DOHH2 (cell line): ENCODE measurements around the gene BMP7.

Experiments
- H3F3A ChIP-seq: fragments of 200-600 bp; sonication (generic), shearing (Covaris generic); 2 replicates; pipeline ENCODE4 v1.6.0; 2016; ENCODE audit warnings: antibody characterized with exemption, mild to moderate bottlenecking; ENCODE audit not compliant: control insufficient read depth, insufficient read depth
- H3K27ac ChIP-seq: fragments of 200-600 bp; sonication (generic); 2 replicates; pipeline ENCODE4 v1.5.1; 2014; ENCODE audit warnings: low read depth, mild to moderate bottlenecking, low read length, moderate library complexity
- H3K27me3 ChIP-seq: fragments of 200-600 bp; sonication (generic); 2 replicates; pipeline ENCODE4 v1.6.1; 2014; ENCODE audit warnings: mild to moderate bottlenecking, low read length, mixed read lengths; ENCODE audit not compliant: control insufficient read depth
- H3K36me3 ChIP-seq: fragments of 200-600 bp; sonication (generic); 2 replicates; pipeline ENCODE4 v1.6.1; 2014; ENCODE audit warnings: mild to moderate bottlenecking, low read length, moderate library complexity, mixed read lengths; ENCODE audit not compliant: control insufficient read depth
- H3K4me1 ChIP-seq: fragments of 200-600 bp; sonication (generic); 2 replicates; pipeline ENCODE4 v1.6.1; 2014; ENCODE audit warnings: mild to moderate bottlenecking, low read length, mixed read lengths; ENCODE audit not compliant: control insufficient read depth
- H3K4me2 ChIP-seq: fragments of 200-600 bp; sonication (generic); 2 replicates; pipeline ENCODE4 v1.6.0; 2014; ENCODE audit warnings: mild to moderate bottlenecking, low read length, moderate library complexity
- H3K4me3 ChIP-seq: fragments of 200-600 bp; sonication (generic); 2 replicates; pipeline ENCODE4 v1.5.1; 2014; ENCODE audit warnings: mild to moderate bottlenecking, low read length, mixed read lengths
- H3K79me2 ChIP-seq: fragments of 200-600 bp; sonication (generic); 2 replicates; pipeline ENCODE4 v1.6.1; 2014; ENCODE audit warnings: mild to moderate bottlenecking, low read length, mixed read lengths; ENCODE audit not compliant: control insufficient read depth
- H3K9me2 ChIP-seq: fragments of 200-600 bp; sonication (generic); replicated peaks from 2 replicates; pipeline ENCODE4 v1.6.1; 2014; ENCODE audit warnings: mild to moderate bottlenecking, low read length, mixed read lengths; ENCODE audit not compliant: control insufficient read depth
- H3K9me3 ChIP-seq: fragments of 200-600 bp; sonication (generic); 2 replicates; pipeline ENCODE4 v1.6.1; 2014; ENCODE audit warnings: antibody characterized with exemption, low read length, mixed read lengths; ENCODE audit not compliant: control insufficient read depth, insufficient read depth
- H4K20me1 ChIP-seq: fragments of 200-600 bp; sonication (generic); 2 replicates; pipeline ENCODE4 v1.6.0; 2014; ENCODE audit warnings: low read depth, mild to moderate bottlenecking, antibody characterized with exemption, low read length, moderate library complexity; ENCODE audit not compliant: control insufficient read depth, insufficient read depth
- CTCF ChIP-seq: fragments of 200-600 bp; sonication (generic); IDR thresholded peaks from one replicate; pipeline ENCODE4 v1.5.1; 2014; ENCODE audit warnings: antibody characterized with exemption, mild to moderate bottlenecking, low read depth, low read length; ENCODE audit not compliant: poor library complexity, severe bottlenecking
- EZH2phosphoT487 ChIP-seq: fragments of 200-600 bp; sonication (generic); IDR thresholded peaks from 2 replicates; pipeline ENCODE4 v1.6.1; 2017; ENCODE audit warnings: borderline replicate concordance, mild to moderate bottlenecking, antibody characterized with exemption, low read length, moderate library complexity, mixed read lengths

BMP7 gene

GRCh38 chr20:57186192-57186591 lies 80.2 kb downstream of the BMP7 start:
- no peak overlapping the region for H3K4me2 ChIP-seq
- H3K27me3 ChIP-seq, result no peaks in the 10 kb centered on the region
- H3K27ac ChIP-seq, result no peak overlapping the region
- H3K9me2 ChIP-seq, result no peaks in the 10 kb centered on the region
- no peaks in the 10 kb centered on the region for H3K4me1 ChIP-seq
- H3K4me3 ChIP-seq, result no peak overlapping the region
- peaks cover 71% of the 10 kb centered on the region for H3K79me2 ChIP-seq
- peaks cover 48% of the 10 kb centered on the region for H4K20me1 ChIP-seq
- no peak for TF ChIP-seq EZH2phosphoT487
- TF ChIP-seq CTCF, result no peak
- H3K36me3 ChIP-seq, result peaks cover 97% of the 10 kb centered on the region
- peaks cover 44% of the 10 kb centered on the region for H3F3A ChIP-seq
- H3K9me3 ChIP-seq, result no peaks in the 10 kb centered on the region

GRCh38 chr20:57185188-57185743 lies 81.2 kb downstream of the BMP7 start:
- Histone ChIP-seq H3K27ac (no peak overlapping the region), H4K20me1 (peaks cover 40% of the 10 kb centered on the region), H3K4me2 (no peak overlapping the region), H3K9me3 (no peaks in the 10 kb centered on the region), H3K79me2 (peaks cover 61% of the 10 kb centered on the region), H3F3A (peaks cover 42% of the 10 kb centered on the region), H3K9me2 (no peaks in the 10 kb centered on the region), H3K27me3 (no peaks in the 10 kb centered on the region), H3K36me3 (peaks cover 97% of the 10 kb centered on the region), H3K4me3 (no peak overlapping the region), H3K4me1 (no peaks in the 10 kb centered on the region)
- TF ChIP-seq EZH2phosphoT487, result no peak
- no peak for TF ChIP-seq CTCF

GRCh38 chr20:57183457-57184009 lies 82.9 kb downstream of the BMP7 start:
- H3K79me2 ChIP-seq, result peaks cover 46% of the 10 kb centered on the region
- peaks cover 97% of the 10 kb centered on the region for H3K36me3 ChIP-seq
- no peak overlapping the region for H3K27ac ChIP-seq
- H3K4me3 ChIP-seq, result no peak overlapping the region
- no peak overlapping the region for H3K4me2 ChIP-seq
- peaks cover 33% of the 10 kb centered on the region for H3F3A ChIP-seq
- H3K9me2 ChIP-seq, result no peaks in the 10 kb centered on the region
- H3K9me3 ChIP-seq, result no peaks in the 10 kb centered on the region
- no peaks in the 10 kb centered on the region for H3K4me1 ChIP-seq
- H4K20me1 ChIP-seq, result peaks cover 30% of the 10 kb centered on the region
- H3K27me3 ChIP-seq, result no peaks in the 10 kb centered on the region
- TF ChIP-seq CTCF (no peak), EZH2phosphoT487 (no peak)
